Testis (tissue), 2 donors: ENCODE data around the gene ITPR2.

Experiments used
- POLR2A ChIP-seq: fragments of 450-650 bp; IDR thresholded peaks from one replicate; pipeline ENCODE4 v1.6.1; 2017; ENCODE audit warnings: antibody characterized with exemption, mild to moderate bottlenecking, moderate library complexity
- TF ChIP-seq, protein P1 (sequence below), 3 experiments: fragments of 450-650 bp in 2 of 3; fragments of 200-600 bp in 1 of 3; sonication (generic) in 1 of 3; IDR thresholded peaks; one replicate each; pipeline ENCODE4 v1.5.1; 2016 to 2019; ENCODE audit warnings: antibody characterized with exemption in 3 of 3, mild to moderate bottlenecking in 2 of 3, moderate library complexity in 1 of 3

DNA sequence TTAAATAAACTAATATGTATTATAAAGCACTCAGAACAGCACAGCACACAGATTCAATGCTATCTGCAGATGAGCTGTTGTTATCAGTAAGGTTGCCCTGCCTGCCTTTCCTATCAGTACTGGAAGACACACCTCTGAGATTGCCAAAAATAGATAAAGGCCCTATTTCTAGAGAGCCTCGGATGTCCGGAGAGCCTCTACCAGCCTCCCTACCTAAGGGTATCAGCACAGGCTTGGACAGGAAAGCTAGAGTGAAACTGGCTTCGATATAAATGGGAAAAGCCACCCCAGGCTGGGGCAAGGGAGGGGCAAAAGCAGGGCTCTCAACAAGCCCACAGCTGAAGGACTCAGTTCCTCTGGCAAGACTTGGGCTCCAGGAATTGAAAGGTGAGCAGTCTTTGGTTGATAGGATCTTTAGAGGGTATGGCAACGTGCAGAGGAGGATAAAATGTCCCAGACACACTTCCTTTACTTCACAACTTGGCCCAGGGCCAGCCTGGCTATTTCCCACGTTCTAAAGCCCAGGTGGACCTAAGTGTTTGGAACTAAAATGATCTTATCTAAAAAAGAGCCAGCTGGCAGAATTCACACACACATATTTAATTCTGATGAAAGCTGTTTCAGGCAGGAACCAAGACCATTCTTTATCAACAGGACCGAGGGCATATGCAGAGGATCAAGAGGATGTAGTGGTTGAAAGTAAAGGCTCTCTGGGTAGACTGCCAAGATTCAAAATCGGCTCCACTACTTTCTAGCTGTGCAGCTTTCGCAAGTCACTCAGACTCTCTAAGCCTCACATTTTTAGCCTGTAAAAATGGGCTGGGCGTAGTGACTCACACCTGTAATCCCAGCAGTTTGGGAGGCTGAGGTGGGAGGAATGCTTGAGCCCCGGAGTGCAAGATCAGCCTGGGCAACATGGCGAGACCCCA, 37.8 kb upstream of the ITPR2 start:
- TF ChIP-seq, protein P1, sequence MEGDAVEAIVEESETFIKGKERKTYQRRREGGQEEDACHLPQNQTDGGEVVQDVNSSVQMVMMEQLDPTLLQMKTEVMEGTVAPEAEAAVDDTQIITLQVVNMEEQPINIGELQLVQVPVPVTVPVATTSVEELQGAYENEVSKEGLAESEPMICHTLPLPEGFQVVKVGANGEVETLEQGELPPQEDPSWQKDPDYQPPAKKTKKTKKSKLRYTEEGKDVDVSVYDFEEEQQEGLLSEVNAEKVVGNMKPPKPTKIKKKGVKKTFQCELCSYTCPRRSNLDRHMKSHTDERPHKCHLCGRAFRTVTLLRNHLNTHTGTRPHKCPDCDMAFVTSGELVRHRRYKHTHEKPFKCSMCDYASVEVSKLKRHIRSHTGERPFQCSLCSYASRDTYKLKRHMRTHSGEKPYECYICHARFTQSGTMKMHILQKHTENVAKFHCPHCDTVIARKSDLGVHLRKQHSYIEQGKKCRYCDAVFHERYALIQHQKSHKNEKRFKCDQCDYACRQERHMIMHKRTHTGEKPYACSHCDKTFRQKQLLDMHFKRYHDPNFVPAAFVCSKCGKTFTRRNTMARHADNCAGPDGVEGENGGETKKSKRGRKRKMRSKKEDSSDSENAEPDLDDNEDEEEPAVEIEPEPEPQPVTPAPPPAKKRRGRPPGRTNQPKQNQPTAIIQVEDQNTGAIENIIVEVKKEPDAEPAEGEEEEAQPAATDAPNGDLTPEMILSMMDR (IDR thresholded peaks at IDR 0.05) = no peak
- no peak for TF ChIP-seq POLR2A
